HL-60/S4 treated with retinoic acid at 250 ng/mL for 4 days and 3 days (cell line): Measurements from ENCODE around the gene NOP14.
"Not testable (repeated sequence)": the region's sequence is repeated elsewhere in the genome, so short reads cannot be mapped to it uniquely, and the experiment has no call there.

Experiments used
- in situ Hi-C: fragments of 300-500 bp; cut with MboI; formaldehyde crosslinking; loops from 2 replicates; pipeline ENCODE4 v1.7.0; 2022; ENCODE audit warnings: low sequenced_read_pairs

Gene NOP14

GRCh38 chr4:2943364-2944090 is 19.7 kb downstream of the NOP14 start:
- in situ Hi-C loops = no loop called here

GRCh38 chr4:2942532-2943363 is 20.5 kb downstream of the NOP14 start:
- in situ Hi-C loops = no loop called here

- in situ Hi-C loops = no loop called here
These were observed 21.1 kb downstream of the NOP14 start for GRCh38 chr4:2942037-2942531.

GRCh38 chr4:2941138-2942036 is 21.8 kb downstream of the NOP14 start:
- in situ Hi-C loops = no loop called here

GRCh38 chr4:2940267-2941137 is 22.7 kb downstream of the NOP14 start:
- in situ Hi-C loops = no loop called here

GRCh38 chr4:2939383-2940243 is 23.6 kb downstream of the NOP14 start:
- in situ Hi-C loops = no loop called here

- in situ Hi-C loops = no loop called here
These were observed 24.3 kb downstream of the NOP14 start for GRCh38 chr4:2938906-2939305.

- in situ Hi-C loops = not testable (repeated sequence)
These were observed 24.8 kb downstream of the NOP14 start for GRCh38 chr4:2938411-2938810.

GRCh38 chr4:2937986-2938385 is 25.2 kb downstream of the NOP14 start:
- in situ Hi-C loops = no loop called here

GRCh38 chr4:2937146-2937857 is 25.9 kb downstream of the NOP14 start:
- in situ Hi-C loops = no loop called here

- in situ Hi-C loops = no loop called here
These were observed 26.4 kb downstream of the NOP14 start for GRCh38 chr4:2936773-2937145.

GRCh38 chr4:2935762-2936743 is 27.2 kb downstream of the NOP14 start:
- in situ Hi-C loops = no loop called here

- in situ Hi-C loops = no loop called here
These were observed 28.1 kb downstream of the NOP14 start for GRCh38 chr4:2934813-2935761.

- in situ Hi-C loops = no loop called here
These were observed 29.0 kb downstream of the NOP14 start for GRCh38 chr4:2934077-2934812.

- in situ Hi-C loops = no loop called here
These were observed 29.6 kb downstream of the NOP14 start for GRCh38 chr4:2933566-2934076.
